Measurements from ENCODE around the gene XYLT2. TPM values are rescaled to one million over a fixed set of nuclear protein-coding genes. Genes with fewer than 3 reads are reported as not detected.
A peak's percentile ranks its signal among the peaks of the same experiment; 100 is the strongest.
"Not testable (repeated sequence)": the region's sequence is repeated elsewhere in the genome, so short reads cannot be mapped to it uniquely, and the experiment has no call there.

XYLT2 gene
- total RNA-seq, 1 donor: 60.5 TPM

DNA sequence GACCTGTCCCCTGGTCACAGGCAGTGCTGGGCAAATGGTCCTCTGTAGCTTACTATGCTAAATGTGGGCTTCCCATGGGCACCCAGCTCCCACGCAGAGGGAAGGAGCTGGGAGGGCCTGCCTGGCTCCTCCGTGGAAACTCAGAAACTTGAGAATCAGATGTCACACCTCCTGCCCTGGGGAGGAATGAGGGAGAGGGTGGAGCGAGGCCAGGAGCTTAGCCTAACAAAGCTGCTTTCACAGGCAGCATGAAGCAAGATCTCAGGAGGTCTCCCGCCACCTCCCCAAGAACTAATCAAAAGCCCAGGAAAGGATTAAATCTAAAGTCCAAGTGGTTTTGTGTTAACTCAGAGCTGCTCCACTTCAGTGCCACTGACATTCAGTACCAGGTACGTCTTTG, 33.6 kb upstream of the XYLT2 start:
- H3K4me3 ChIP-seq (ENCODE audit: low read depth, low read length): no peak overlapping the region
- DNase-seq (ENCODE audit: low read depth): no peak
- TF ChIP-seq, protein P1, sequence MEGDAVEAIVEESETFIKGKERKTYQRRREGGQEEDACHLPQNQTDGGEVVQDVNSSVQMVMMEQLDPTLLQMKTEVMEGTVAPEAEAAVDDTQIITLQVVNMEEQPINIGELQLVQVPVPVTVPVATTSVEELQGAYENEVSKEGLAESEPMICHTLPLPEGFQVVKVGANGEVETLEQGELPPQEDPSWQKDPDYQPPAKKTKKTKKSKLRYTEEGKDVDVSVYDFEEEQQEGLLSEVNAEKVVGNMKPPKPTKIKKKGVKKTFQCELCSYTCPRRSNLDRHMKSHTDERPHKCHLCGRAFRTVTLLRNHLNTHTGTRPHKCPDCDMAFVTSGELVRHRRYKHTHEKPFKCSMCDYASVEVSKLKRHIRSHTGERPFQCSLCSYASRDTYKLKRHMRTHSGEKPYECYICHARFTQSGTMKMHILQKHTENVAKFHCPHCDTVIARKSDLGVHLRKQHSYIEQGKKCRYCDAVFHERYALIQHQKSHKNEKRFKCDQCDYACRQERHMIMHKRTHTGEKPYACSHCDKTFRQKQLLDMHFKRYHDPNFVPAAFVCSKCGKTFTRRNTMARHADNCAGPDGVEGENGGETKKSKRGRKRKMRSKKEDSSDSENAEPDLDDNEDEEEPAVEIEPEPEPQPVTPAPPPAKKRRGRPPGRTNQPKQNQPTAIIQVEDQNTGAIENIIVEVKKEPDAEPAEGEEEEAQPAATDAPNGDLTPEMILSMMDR (IDR thresholded peaks at IDR 0.05; ENCODE audit: insufficient read depth, low read depth, low read length): no peak

DNA sequence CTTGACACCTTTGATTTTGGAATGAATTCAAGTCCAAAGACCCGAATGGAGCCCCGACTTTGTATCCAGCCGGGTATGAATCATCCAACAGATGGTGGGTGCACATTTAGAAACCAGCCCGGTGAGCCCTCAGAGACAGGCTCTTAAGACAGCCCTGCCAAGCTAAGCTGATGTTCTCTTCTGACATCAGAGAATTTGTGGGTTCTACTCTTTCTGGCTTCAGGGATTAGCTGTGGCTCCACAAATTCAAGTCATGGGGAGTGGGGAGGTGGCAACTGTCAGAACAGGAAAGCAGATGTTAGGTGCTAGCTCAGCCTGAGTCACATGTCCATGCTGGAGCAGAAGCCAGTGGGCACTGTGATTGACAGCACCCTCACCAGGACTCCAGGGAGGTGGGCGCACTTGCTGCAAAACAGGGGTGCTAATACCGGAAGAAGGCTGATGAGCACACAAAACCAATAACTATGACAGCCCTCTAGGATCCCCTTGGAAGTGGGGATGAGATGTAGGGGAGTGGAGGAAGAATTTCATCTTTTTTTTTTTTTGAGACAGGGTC, 31.4 kb upstream of the XYLT2 start:
- H3K4me3 ChIP-seq (ENCODE audit: low read depth, low read length): no peak overlapping the region
- TF ChIP-seq, protein P1 (IDR thresholded peaks at IDR 0.05; ENCODE audit: insufficient read depth, low read depth, low read length): no peak
- no peak for DNase-seq (ENCODE audit: low read depth)

DNA sequence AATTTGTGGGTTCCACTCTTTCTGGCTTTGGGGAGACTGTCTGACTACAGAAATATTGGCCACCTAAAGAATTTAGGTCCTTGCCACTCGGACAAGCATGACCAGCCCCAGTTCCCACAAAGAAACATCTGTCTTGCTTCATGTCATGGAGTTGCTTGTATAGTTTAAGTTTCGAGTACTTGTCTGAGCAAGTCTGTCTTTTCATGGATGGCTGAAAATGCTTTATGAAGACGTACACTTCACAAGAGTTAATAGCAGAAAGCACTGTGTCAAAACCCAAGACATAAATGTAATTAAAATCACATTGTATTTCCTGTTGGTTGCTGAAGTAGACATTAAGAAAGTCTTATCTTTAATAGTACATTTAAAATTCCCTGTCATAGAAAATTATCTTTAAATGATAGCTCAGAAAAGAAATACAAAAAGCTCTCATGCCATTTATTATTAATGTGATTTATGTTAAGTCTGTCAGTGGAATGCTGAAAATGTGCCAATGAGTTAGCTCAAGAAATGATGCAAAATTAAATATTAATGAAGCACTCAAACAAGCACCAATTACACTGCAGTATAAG, 29.8 kb upstream of the XYLT2 start:
- no peak for DNase-seq (ENCODE audit: low read depth)
- H3K4me3 ChIP-seq (ENCODE audit: low read depth, low read length): no peak overlapping the region
- TF ChIP-seq, protein P1 (IDR thresholded peaks at IDR 0.05; ENCODE audit: insufficient read depth, low read depth, low read length): no peak

DNA sequence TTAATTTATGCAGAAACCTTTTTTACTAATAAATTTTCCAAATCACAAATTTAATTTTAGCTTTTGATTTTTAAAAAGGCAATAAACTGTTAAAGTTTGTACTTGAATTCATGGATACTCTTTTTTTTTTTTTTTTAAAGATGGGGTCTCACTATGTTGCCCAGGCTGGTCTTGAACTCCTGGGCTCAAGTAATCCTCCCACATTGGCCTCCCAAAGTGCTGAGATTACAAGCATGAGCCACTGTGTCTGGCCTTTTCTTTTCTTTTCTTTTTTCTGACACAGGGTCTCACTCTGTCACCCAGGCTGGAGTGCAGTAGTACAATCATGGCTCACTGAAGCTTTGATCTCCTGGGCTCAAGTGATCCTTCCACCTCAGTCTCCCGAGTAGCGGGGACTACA, 29.3 kb upstream of the XYLT2 start:
- H3K4me3 ChIP-seq (ENCODE audit: low read depth, low read length); DNase-seq (ENCODE audit: low read depth): not testable (repeated sequence)

DNA sequence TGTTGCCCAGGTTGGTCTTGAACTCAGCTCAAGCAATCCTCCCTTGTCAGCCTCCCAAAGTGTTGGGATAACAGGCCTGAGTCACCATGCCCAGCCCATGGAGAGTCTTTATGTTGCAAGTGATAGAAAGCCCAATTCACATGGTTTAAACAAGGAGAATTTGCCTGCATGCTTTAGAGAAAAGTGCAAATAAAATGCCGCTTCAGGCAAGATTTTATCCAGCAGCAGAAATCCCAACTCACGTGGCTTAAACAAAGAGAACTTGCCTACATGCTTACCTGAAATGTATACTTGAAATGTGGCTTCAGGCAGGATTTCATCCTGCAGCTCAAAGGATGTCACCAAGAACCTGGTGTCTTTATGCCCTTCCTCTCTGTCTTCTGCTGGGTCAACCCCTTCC, 28.8 kb upstream of the XYLT2 start:
- TF ChIP-seq, protein P1 (IDR thresholded peaks at IDR 0.05; ENCODE audit: insufficient read depth, low read depth, low read length): no peak
- no peak overlapping the region for H3K4me3 ChIP-seq (ENCODE audit: low read depth, low read length)
- DNase-seq (ENCODE audit: low read depth): no peak

DNA sequence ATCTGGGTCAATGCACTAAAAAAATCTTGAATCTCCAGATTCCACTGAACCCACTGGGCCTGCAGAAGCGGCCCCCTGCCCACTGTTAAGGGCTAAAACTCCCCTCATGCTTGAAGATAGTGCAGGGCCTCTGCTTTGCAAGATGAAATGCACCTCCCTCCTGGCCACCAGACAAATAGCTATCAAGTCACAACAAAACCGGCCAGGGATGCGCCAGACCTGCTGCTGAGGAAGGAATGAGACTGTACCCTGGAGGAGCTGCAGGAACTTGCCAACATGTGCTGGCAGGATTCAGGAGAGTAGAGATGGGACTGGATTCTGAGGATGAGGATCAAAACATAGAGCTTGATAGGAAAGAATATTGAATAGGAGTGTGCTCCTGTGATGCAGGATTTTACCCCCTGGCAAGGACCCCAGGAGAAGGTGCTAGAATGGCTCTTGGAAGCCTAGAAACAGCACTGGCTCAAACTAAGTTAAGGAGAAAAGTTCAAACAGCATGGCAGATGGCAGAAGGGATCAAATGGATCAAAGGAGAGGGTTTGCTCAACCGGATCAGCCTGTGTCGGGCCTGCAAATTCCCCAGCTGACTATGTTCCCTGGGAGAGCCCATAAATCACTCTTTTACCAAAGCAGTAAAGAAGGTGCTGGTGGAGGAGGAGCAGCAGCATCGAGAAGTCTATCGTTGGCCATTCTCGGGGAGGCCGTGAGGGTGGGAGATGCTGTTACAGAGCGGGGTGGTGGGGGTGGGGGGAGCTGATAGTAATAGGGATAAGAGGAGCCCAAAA, 27.2 kb upstream of the XYLT2 start:
- DNase-seq (ENCODE audit: low read depth): peak; percentile 89
- no peak overlapping the region for H3K4me3 ChIP-seq (ENCODE audit: low read depth, low read length)
- TF ChIP-seq, protein P1 (IDR thresholded peaks at IDR 0.05; ENCODE audit: insufficient read depth, low read depth, low read length): no peak

DNA sequence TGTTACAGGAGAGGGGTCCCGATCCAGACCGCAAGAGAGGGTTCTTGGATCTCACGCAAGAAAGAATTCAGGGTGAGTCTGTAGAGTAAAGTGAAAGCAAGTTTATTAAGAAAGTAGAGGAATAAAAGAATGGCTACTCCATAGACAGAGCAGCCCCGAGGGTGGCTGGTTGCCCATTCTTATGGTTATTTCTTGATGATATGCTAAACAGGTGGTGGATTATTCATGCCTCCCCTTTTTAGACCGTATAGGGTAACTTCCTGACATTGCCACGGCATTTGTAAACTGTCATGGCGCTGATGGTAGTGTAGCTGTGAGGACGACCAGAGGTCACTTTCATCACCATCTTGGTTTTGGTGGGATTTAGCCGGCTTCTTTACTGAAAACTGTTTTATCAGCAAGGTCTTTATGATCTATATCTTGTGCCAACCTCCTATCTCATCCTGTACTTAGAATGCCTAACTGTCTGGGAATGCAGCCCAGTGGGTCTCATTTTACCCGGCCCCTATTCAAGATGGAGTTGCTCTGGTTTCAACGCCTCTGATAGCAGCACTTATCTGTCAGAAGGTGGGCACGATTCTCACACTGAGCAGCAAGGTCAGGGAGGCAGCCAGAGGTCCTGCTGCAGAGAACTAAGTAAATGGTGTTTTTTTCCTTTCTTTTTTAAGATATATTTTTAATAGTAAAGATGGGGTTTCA, 26.5 kb upstream of the XYLT2 start:
- TF ChIP-seq, protein P1 (IDR thresholded peaks at IDR 0.05; ENCODE audit: insufficient read depth, low read depth, low read length): no peak
- no peak for DNase-seq (ENCODE audit: low read depth)
- H3K4me3 ChIP-seq (ENCODE audit: low read depth, low read length): no peak overlapping the region
